Posterior vena cava (tissue), 2 donors: Measurements from ENCODE around the gene ZNF594. TPM values are rescaled to one million over a fixed set of nuclear protein-coding genes. Genes with fewer than 3 reads are reported as not detected.
"Not testable (repeated sequence)": the region's sequence is repeated elsewhere in the genome, so short reads cannot be mapped to it uniquely, and the experiment has no call there.

Experiments
- DNase-seq: peaks from one replicate; pipeline ENCODE4 v3.0.0-alpha.2; 2020; ENCODE audit warnings: low spot score
- intact Hi-C, 2 donors: fragments of 100-400 bp; cut with DNase I; formaldehyde crosslinking; loops; one replicate each; pipeline versions ENCODE4 v1.14.1 to v1.14.2; 2022 to 2023
- total RNA-seq, 2 donors: library from RNA; stranded (reverse); fragmentation: NEBNext Ultra II Directional; extraction: Animal tissue kit (Norgen Biotek cat#: 25700); gene quantifications; one replicate each; pipeline ENCODE4 v1.2.1, GENCODE V29; 2021
- donor health status: DM: yes; HTN: yes; CAD: no.
- donor health status: DM: yes; HTN: yes; CAD: no.

The ZNF594 gene
- total RNA-seq, 2 donors from 2014 or later: 5.7 to 6.8 TPM

DNA sequence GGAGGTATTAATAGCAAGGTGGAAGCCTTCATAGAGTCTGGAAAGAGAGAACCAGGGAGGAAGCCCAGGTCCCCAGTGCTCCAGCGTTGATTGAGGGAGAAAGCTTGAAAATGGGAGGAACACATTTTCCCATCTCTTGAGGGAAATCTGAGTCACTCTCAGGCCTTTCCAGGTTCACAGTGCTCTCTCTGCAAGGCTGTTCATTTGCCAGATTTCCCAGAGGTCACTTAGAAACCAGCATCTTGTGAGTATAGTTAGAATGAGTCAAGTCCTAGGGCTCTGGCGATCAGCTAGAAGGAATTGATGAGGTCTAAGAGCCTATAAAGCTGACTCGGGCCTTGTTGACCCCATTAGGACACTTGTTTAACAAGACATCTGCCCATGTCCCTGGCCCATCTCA is 17.7 kb upstream of the ZNF594 start:
- intact Hi-C loops: no loop called here
- no peak for DNase-seq

DNA sequence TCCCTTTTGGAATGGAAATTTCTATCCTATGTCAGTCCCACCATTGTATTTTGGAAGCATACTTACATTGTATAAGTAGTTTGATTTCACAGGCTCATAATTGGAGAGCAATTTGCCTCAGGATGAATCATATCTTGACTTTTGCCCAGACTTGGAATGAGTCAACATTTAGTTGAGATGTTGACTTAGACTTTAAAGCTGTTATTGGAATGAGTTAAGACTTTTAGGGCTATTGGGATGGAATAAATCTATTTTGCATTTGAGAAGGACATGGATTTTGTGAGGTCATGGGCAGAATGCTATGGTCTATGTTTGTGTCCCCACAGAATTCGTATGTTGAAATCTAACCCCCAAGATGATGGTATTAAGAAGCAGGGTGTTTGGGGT is 12.2 kb upstream of the ZNF594 start:
- DNase-seq: no peak
- intact Hi-C loops: no loop called here

DNA sequence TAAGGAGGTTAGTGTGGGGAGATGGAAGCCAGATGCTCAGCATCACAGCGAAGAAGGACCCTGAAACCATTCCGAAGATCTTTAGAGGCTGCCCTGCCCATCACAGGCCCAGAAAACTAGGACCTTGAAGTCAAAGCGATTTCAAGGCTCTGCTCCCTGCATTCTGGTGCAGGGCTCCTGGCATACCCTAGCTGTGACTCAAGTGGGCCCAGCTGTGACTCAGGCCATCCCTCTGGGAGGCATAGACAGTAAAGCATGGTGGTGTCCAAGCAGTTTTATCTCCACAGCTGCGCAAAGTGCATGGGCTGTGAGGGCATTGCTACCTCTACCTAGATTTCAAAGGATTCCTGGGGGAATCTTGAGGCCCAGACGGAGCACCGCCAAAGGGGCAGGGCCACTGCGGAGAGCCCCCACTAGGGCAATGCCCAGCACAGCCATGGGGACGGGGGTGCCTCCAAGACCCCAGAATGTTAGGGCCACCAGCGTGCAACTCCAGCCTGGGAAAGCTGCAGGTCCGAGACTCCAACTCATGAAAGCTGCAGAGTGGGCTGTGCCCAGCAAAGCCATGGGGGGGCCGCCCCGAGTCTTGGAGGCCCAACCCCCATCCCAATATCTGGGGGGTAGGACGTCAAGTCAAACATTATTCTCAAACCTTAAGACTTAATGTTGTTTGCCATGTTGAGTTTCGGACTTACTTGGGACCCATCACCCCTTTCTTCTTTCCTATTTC is 11.7 kb upstream of the ZNF594 start:
- intact Hi-C loops: no loop called here

DNA sequence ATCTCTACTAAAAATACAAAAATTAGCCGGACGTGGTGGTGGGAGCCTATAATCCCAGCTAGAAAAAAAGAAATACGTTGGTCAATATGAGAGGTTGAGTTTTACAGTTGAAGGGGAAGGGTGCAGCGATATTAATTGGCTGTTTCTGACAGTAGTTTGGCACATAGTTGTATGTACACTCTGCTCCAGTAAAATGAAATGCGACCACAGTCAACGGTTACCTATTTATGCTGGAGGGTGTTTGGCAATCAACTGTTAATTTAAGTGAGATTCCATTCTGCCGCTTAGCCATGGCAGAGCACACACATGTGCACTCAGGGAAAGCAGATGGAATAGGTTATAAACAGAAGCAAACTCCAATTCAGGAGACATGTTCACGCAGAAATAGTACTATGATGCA is 9.3 kb upstream of the ZNF594 start:
- intact Hi-C loops: no loop called here
- DNase-seq: no peak

More for the DNA sequence above, 11.7 kb upstream of the ZNF594 start:
- no peak for DNase-seq

DNA sequence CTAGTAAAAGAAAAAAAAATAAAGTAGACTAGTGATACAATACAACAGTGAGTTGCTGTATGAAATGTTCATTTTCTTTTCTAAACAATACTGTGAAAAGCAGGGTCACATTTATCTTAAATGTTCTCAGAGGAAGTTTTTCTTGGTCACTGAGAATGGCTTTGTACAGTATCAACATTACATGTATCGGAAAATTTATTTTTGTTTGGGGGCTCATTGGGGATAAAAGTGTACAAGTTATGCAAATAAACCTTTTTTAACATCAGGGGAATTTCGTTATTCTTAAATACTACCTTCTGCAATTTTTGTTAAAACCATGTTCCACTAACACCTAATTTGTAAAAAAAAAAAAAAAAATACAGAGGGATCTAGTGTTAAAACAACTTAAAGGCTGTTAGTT is 8.7 kb upstream of the ZNF594 start:
- intact Hi-C loops: no loop called here
- no peak for DNase-seq

DNA sequence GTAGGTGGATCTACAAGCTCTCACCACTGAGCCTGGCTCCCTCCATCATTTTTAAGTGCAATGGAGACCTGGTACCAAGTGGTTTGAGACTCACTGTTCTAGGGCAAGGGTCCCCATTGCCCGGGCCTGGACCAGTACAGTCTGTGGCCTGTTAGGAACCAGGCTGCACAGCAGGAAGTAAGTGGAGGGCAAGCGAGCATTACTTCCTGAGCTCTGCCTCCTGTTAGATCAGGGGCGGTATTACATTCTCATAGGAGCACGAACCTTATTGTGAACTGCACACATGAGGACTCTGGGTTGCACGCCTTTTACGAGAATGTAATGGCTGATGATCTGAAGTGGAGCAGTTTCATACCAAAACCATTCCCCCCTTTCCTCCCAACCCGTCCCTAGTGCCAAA is 6.8 kb upstream of the ZNF594 start:
- intact Hi-C loops: loop anchor here in 1 of 2 donors (10.0 kb wide), 1 partner anchor 244 kb away; the partner anchor contains the start of gene ENO3
- no peak for DNase-seq

DNA sequence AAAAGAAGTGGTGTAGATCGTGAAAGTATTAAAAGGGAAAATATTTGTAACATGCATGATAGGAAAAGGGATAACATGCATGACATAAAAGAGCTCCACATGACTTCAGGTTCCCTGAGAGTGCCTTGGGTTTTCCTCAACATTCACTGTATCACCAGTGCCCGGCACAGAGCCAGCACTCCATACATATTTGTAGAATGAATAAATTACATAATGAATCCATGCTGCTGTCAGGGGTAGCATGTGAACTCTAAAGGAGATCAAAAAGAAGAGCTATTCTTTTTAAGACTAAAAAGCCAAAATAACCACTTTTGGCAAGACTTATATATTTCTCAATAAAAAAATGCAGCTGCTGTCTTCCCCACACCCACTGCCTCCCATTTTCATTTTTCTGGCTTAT is 2.7 kb upstream of the ZNF594 start:
- DNase-seq: no peak
- intact Hi-C loops: loop anchor here in 1 of 2 donors (10.0 kb wide), 1 partner anchor 240 kb away; the partner anchor contains the start of gene ENO3

DNA sequence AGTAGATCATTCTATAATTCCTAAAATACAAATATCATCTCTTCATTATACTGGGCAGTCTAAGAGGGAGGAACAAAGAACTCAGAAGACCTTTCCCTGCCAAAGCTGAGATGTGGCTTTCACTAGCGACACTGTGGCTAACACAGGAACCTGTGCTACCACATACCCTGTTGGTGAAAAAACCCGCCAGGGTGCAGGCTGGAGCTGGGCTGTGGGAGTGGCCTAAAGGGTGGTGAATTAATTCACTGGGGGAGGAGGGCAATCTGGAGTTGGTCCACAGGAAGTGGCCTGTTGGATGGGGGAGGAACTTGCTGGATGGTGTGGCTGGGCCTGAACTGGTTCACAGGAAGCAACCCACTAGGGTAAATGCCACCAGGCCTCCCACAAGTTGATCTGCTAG is 7.4 kb downstream of the ZNF594 start:
- DNase-seq: no peak
- intact Hi-C loops: no loop called here

DNA sequence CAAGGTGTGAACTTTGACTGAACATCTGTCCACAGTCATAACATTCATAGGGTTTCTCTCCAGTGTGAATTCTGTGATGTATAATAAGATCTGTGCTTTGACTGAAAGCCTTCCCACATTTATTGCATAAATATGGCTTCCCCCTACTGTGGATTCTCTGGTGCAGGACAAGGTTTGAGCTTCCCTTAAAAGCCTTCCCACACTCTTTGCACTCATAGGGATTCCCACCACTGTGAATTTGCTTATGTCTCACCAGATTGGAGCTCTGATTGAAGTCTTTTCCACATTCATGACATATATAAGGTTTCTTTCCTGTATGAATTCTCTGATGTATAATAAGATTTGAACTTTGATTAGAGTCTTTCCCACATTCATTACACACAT is 8.3 kb downstream of the ZNF594 start:
- intact Hi-C loops: no loop called here
- DNase-seq: no peak

DNA sequence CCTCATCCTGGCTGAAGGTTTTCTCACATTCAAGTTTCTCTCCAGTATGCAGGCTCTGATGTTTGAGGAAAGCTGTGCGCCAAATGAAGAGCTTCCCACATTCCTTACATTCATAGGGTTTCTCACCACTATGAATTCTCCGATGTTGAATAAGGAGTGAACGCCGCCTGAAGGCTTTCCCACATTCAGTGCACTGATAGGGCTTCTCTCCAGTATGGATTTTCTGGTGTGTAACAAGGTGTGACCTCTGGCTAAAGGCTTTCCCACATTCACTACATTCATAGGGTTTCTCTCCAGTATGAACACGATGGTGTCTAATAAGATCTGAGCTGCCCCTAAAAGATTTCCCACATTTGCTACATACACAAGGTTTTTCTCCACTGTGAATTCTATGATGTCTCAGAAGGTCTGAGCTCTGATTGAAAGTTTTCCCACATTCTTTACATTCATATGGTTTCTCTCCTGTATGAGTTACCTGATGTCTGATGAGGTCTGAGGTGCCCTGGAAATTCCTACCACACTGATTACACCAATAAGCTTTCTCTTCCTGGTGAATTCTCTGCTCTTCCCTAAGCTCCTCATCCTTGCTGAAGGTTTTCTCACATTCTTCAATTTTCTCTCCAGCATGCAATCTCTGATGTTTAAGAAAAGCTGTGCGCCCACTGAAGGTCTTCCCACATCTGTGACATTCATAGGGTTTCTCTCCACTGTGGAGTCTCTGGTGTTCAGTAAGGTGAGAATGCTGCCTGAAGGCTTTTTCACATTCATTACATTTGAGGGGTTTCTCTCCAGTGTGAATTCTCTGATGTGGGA is 8.9 kb downstream of the ZNF594 start:
- DNase-seq: no peak
- intact Hi-C loops: no loop called here

DNA sequence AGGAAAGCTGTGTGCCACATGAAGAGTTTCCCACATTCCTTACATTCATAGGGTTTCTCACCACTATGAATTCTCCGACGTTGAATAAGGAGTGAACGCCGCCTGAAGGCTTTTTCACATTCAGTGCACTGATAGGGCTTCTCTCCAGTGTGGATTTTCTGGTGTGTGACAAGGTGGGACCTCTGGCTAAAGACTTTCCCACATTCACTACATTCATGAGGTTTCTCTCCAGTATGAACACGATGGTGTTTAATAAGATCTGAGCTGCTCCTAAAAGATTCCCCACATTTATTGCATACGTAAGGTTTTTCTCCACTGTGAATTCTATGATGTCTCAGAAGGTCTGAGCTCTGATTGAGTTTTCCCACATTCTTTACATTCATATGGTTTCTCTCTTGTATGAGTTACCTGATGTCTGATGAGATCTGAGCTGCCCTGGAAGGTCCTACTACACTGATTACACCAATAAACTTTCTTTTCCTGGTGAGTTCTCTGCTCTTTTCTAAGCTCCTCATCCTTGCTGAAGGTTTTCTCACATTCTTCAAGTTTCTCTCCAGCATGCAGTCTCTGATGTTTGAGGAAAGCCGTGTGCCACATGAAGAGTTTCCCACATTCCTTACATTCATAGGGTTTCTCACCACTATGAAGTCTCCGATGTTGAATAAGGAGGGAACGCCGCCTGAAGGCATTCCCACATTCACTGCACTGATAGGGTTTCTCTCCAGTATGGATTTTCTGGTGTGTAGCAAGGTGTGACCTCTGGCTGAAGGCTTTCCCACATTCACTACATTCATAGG is 10.0 kb downstream of the ZNF594 start:
- intact Hi-C loops: no loop called here
- DNase-seq: no peak

DNA sequence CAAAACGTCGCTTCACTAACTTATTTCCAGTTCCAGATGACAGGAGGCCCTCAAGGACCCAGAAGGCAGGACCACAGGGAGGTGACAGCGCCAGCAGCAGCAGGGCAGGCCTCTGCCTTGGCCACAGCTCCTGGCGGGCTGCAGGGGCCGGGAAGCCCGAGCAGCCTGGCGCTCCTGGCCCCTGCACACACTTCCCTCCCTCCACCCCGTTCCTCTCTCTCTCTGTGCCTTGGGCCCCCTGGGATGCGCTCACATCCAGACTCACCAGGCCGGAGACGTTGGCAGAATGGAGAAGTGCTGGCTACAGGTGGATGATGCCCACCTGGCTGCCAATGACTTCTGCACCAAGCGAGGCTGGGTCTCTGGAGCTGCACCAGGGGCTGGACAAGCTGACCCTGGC is 12.7 kb downstream of the ZNF594 start:
- DNase-seq: no peak
- intact Hi-C loops: no loop called here

DNA sequence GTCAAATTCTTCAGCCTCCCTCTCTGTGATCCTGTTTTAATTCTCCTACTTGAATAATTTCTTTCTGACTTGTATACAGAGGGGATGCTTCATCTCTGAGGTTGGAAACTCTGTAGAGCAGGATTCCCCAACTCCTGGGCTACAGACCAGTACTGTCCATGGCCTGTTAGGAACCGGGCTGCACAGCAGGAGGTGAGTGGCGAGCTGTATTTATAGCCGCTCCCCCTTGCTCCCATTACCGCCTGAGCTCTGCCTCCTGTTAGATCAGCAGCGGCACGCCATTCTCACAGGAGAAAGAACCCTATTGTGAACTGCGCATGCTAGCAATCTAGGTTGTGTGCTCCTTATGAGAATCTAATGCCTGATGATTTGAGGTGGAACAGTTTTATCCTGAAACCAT is 16.6 kb downstream of the ZNF594 start:
- DNase-seq, intact Hi-C loops: not testable (repeated sequence)

DNA sequence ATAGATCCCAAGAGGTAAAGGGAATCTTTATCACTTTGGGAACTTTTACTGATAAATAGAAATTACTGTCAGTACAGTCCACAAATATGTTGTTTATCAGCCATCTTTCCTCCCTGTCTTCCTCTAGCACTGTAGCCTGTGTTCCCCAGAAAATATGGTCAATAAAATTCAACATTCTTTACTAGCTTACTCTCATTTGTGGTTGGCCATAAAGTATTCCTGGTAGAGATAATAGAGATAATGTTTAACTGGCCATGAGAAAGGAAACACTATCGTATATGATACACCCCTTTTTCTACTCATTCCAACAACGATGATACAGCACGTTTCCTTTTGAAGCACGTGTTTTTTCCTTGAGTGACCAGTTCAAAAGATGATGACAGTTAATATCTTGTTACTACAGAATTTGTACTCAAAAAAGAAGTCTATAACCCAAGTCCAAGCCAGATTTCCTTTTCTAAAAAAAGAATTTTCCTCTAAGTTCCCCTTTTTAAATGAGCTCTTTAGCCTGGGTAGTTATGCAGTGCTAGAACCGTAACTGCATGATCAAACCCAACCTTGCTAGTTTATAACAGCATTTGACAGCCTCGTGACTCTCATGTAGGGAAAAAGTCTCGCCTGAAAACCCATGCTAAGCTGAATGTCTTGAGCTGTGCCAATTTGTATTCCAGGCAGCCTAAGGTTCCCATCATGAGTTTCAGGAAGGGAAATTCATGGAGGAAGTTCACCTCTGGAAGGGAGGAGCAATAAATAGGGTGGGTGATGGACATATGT is 25.7 kb downstream of the ZNF594 start:
- DNase-seq, intact Hi-C loops: not testable (repeated sequence)

DNA sequence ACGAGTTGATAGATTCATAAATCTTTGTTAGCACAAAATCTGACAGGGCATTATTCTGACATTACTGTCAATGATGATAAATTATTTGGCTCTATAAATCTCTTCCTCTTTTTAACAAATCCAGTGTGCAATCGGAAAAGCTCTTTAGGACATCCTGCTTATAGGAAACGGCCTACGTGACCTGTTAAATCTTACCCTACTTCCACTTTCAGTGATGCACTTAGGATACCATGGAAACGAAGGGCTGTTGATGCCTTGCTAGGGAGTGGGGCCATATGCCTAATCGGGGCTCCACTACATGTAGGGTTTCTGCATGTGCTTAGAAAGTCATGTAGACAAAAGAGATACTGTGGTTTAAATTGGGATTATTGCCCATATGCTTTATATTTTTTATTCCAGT is 27.2 kb downstream of the ZNF594 start:
- no peak for DNase-seq
- intact Hi-C loops: no loop called here

DNA sequence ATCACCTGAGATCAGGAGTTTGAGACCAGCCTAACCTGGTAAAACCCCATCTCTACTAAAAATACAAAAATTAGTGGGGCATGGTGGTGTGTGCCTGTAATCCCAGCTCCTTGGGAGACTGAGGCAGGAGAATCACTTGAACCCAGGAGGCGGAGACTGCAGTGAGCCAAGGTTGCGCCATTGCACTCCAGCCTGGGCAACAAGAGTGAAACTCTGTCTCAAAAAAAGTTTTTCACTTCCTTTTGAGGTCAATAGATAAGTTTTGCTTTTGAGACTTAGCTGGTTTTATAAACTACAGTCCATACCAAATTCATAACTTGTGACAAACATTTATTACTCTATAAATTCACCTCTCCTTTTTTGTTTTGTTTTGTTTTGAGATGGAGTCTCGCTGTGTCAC is 29.9 kb downstream of the ZNF594 start:
- not testable (repeated sequence) for DNase-seq

DNA sequence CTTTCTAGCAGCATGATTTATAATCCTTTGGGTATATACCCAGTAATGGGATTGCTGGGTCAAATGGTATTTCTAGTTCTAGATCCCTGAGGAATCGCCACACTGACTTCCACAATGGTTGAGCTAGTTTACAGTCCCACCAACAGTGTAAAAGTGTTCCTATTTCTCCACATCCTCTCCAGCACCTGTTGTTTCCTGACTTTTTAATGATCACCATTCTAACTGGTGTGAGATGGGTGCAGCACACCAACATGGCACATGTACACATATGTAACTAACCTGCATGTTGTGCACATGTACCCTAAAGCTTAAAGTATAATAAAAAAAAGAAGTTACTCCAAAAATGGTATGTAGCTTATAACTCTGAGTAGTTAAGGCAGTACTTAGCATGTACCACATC is 31.0 kb downstream of the ZNF594 start:
- DNase-seq, intact Hi-C loops: not testable (repeated sequence)

More for the DNA sequence above, 29.9 kb downstream of the ZNF594 start:
- intact Hi-C loops: not testable (repeated sequence)

DNA sequence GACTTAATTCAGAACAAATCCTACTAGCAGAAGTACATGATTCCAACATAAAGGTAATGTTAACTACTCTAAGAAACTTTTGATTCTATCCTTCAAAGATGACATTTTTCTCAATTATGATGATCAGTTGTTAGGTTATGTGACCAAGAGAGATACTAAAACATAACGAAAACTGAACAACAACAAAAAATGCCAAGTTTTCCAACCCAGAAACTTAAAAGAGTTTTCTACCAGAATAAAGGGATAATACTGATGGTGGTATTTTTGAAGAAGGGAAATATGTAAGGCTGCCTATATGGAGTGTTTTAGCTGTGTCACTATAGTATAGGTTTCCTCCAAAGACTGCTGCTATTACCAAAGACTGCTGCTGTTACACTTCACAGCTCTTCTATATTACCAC is 45.5 kb downstream of the ZNF594 start:
- DNase-seq, intact Hi-C loops: not testable (repeated sequence)

DNA sequence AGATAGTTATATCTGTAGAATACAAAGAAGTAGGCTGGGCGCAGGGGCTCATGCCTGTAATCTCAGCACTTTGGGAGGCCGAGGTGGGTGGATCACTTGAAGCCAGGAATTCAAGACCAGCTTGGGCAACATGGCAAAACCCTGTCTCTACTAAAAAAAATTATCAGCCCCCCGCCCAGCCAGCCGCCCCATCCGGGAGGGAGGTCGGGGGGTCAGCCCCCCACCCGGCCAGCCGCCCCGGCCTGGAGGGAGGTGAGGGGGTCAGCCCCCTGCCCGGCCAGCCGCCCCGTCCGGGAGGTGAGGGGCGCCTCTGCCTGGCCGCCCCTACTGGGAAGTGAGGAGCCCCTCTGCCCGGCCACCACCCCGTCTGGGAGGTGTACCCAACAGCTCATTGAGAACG is 48.8 kb downstream of the ZNF594 start:
- intact Hi-C loops, DNase-seq: not testable (repeated sequence)
